ENCODE data around the gene COIL. TPM values are rescaled to one million over a fixed set of nuclear protein-coding genes. Genes with fewer than 3 reads are reported as not detected.
"Not testable (repeated sequence)": the region's sequence is repeated elsewhere in the genome, so short reads cannot be mapped to it uniquely, and the experiment has no call there.

COIL gene
- total RNA-seq, 1 donor from 2014 or later = 20.3 TPM

DNA sequence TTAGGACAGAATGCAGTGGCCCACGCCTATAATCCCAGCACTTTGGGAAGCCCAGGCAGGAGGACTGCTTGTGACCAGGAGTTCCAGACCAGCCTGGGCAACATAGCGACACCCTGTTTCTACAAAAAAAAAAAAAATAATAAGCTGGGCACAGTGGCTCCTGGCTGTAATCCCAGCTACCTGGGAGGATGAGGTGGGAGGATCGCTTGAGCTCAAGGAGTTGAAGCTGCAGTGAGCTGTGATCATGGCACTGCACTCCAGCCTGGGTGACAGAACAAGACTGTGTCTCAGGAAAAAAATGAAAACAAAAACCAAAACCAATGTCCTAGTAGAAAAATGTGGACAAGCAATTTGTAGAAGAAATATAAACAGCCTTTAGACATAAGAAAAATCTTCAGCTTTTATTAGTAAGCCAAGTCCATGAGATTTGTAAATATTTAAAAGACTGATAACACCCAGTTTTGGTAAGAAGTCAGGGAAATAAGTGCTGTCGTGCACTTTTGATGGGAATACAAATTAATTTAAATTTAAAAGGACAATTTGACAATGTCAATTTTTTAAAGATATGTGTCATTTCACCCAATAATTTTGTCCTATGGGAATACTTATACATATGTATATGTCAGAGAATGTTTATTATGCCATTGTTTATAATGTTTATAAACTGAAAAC is 28.2 kb upstream of the COIL start:
- Mint-ChIP-seq H3K27me3 (ENCODE audit: low read depth) (no peaks in the 10 kb centered on the region), H3K36me3 (ENCODE audit: low read depth) (peaks cover 8% of the 10 kb centered on the region), H3K27ac (no peak overlapping the region), H3K9me3 (no peaks in the 10 kb centered on the region), H3K4me1 (ENCODE audit: low read depth) (no peaks in the 10 kb centered on the region), H3K4me3 (ENCODE audit: low read depth) (no peak overlapping the region)
- intact Hi-C loops (cut with micrococcal nuclease) = no loop called here
- no peak for DNase-seq (ENCODE audit: low spot score)

DNA sequence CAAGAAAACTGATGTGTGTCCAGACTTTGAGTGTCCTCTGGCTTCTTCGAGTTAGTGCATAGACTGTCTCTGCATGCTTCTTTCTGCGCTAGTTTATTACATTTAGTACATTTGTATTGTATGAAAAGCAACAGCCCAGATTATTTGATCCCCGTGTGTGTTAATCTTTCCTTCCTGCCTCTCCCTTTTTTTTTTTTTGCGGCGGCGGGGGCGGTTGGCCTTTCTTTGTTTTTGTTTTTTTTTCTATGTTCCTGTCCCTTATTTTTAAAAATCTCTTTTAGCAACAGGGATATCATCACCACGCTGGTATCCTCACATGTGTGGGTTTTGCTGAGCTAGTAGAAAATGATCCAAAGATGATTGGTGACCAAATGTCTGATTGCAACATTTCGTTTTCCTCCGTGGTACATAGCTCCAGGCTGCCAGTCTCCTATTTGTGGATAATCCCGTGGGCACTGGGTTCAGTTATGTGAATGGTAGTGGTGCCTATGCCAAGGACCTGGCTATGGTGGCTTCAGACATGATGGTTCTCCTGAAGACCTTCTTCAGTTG is 26.5 kb upstream of the COIL start:
- Mint-ChIP-seq H3K27ac (no peak overlapping the region), H3K4me1 (ENCODE audit: low read depth) (no peaks in the 10 kb centered on the region), H3K27me3 (ENCODE audit: low read depth) (no peaks in the 10 kb centered on the region), H3K9me3 (no peaks in the 10 kb centered on the region), H3K36me3 (ENCODE audit: low read depth) (peaks cover 8% of the 10 kb centered on the region), H3K4me3 (ENCODE audit: low read depth) (no peak overlapping the region)
- DNase-seq (ENCODE audit: low spot score) = no peak
- intact Hi-C loops (cut with micrococcal nuclease) = no loop called here

DNA sequence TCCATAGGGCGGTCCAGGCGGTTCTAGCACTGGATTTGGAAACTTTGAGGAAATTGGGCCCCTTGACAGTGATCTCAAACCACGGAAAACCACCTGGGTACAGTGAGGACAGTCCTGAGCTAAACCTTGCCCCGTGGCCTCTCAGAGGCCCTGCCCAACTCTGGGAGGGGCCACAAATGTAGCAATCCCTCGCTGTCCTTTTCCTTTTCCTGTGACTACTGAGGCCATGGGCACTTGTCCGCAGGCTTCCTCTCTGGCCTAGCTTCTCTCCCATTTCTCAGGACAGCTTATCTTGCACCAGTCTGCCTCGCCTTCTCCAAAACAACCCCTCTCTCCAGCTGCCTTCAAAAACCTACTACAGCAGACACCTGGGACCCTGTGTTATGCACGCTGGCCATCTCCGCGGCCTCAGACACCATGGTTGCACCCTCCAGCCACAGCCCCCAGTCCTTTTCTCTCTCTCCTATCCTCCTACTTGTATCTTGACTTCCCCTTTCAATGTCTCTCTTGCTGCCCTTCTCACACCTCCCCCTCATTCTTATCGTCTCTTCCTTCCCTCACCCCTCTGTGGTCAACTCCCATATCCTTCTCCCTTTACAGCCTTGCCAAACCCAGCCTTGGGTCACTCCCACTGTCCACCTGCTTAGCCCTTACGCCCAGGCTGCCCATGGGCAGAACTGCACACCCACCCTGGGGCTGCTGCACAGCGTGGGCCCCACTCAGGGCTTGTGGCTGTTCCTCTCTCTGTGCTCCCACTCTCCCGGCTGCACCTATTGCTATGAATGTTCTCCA is 24.7 kb upstream of the COIL start:
- DNase-seq (ENCODE audit: low spot score) = no peak
- Mint-ChIP-seq H3K4me3 (ENCODE audit: low read depth) (no peak overlapping the region), H3K27me3 (ENCODE audit: low read depth) (no peaks in the 10 kb centered on the region), H3K36me3 (ENCODE audit: low read depth) (peaks cover 8% of the 10 kb centered on the region), H3K27ac (no peak overlapping the region), H3K4me1 (ENCODE audit: low read depth) (no peaks in the 10 kb centered on the region), H3K9me3 (no peaks in the 10 kb centered on the region)
- intact Hi-C loops (cut with micrococcal nuclease) = no loop called here

- intact Hi-C loops (cut with micrococcal nuclease) = no loop called here
- Mint-ChIP-seq H3K4me3 (ENCODE audit: low read depth) (no peak overlapping the region), H3K9me3 (no peaks in the 10 kb centered on the region), H3K4me1 (ENCODE audit: low read depth) (peaks cover 11% of the 10 kb centered on the region), H3K27me3 (ENCODE audit: low read depth) (no peaks in the 10 kb centered on the region), H3K27ac (no peak overlapping the region), H3K36me3 (ENCODE audit: low read depth) (peaks cover 8% of the 10 kb centered on the region)
- DNase-seq (ENCODE audit: low spot score) = no peak
Observed at GRCh38 chr17:56983366-56983765, 22.5 kb upstream of the COIL start.

GRCh38 chr17:56982312-56982711 is 21.5 kb upstream of the COIL start:
- peaks cover 15% of the 10 kb centered on the region for H3K4me1 Mint-ChIP-seq (ENCODE audit: low read depth)
- no peaks in the 10 kb centered on the region for H3K9me3 Mint-ChIP-seq
- H3K4me3 Mint-ChIP-seq (ENCODE audit: low read depth) = no peak overlapping the region
- no peak for DNase-seq (ENCODE audit: low spot score)
- peaks cover under 1% of the 10 kb centered on the region for H3K36me3 Mint-ChIP-seq (ENCODE audit: low read depth)
- intact Hi-C loops (cut with micrococcal nuclease) = no loop called here
- no peaks in the 10 kb centered on the region for H3K27me3 Mint-ChIP-seq (ENCODE audit: low read depth)
- no peak overlapping the region for H3K27ac Mint-ChIP-seq

- intact Hi-C loops (cut with micrococcal nuclease); H3K9me3 Mint-ChIP-seq; H3K27me3 Mint-ChIP-seq (ENCODE audit: low read depth); DNase-seq (ENCODE audit: low spot score); H3K36me3 Mint-ChIP-seq (ENCODE audit: low read depth); H3K27ac Mint-ChIP-seq; H3K4me3 Mint-ChIP-seq (ENCODE audit: low read depth): not testable (repeated sequence)
- H3K4me1 Mint-ChIP-seq (ENCODE audit: low read depth) = peaks cover 21% of the 10 kb centered on the region
Observed at GRCh38 chr17:56980526-56980925, 19.7 kb upstream of the COIL start.

GRCh38 chr17:56979091-56979480 is 18.2 kb upstream of the COIL start:
- Mint-ChIP-seq H3K4me3 (ENCODE audit: low read depth) (peak overlapping the region; percentile 81), H3K9me3 (no peaks in the 10 kb centered on the region), H3K4me1 (ENCODE audit: low read depth) (peaks cover 21% of the 10 kb centered on the region), H3K36me3 (ENCODE audit: low read depth) (no peaks in the 10 kb centered on the region), H3K27ac (peak overlapping the region; percentile 79), H3K27me3 (ENCODE audit: low read depth) (peaks cover 14% of the 10 kb centered on the region)
- DNase-seq (ENCODE audit: low spot score) = no peak
- intact Hi-C loops (cut with micrococcal nuclease) = loop anchor here (2.0 to 5.0 kb wide), 3 partner anchors 18 to 1028 kb away; partner anchors contain the start of genes COIL, SRSF1 and TRIM25

DNA sequence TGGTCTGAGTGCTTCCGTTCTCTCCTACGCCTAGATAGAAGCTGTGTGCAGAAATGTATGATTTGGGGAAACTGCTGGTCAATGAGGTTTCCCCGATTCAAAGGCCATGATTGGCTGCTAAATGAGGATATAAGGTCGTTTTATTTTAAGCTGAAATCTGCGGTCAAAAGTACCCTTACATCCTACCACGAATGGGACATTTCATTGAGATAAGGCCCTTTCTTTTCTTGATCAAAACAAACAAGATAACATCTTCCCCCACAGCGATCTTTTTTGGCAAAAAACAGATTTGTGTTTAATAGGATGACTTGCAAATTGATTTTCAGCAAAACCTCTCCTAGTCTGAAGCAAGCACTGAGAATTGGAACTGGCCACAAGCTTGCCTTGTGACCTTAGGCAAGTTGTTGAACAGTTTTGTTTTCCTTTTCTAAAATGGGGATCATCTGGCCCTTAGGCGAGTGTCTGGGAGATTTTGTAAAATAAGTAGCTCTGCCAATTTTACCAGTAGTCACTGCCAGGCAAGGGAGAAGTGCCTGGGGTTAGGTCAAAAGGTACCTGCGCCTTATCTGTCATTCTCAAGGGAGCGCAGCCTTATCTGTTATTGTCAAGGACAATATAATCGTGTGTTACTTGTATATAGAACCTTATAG is 17.7 kb upstream of the COIL start:
- Mint-ChIP-seq H3K4me3 (ENCODE audit: low read depth) (peak overlapping the region; percentile 81), H3K9me3 (no peaks in the 10 kb centered on the region), H3K27me3 (ENCODE audit: low read depth) (peaks cover 14% of the 10 kb centered on the region), H3K36me3 (ENCODE audit: low read depth) (no peaks in the 10 kb centered on the region), H3K4me1 (ENCODE audit: low read depth) (peaks cover 21% of the 10 kb centered on the region), H3K27ac (peak overlapping the region; percentile 79)
- intact Hi-C loops (cut with micrococcal nuclease) = loop anchor here (2.0 to 5.0 kb wide), 3 partner anchors 18 to 1029 kb away; partner anchors contain the start of genes COIL, SRSF1 and TRIM25
- no peak for DNase-seq (ENCODE audit: low spot score)

- no peaks in the 10 kb centered on the region for H3K9me3 Mint-ChIP-seq
- H3K27me3 Mint-ChIP-seq (ENCODE audit: low read depth) = peaks cover 18% of the 10 kb centered on the region
- peaks cover 21% of the 10 kb centered on the region for H3K4me1 Mint-ChIP-seq (ENCODE audit: low read depth)
- H3K36me3 Mint-ChIP-seq (ENCODE audit: low read depth) = no peaks in the 10 kb centered on the region
- H3K27ac Mint-ChIP-seq = peak within 1 kb of the TSS; percentile 79
- peak within 1 kb of the TSS; percentile 81 for H3K4me3 Mint-ChIP-seq (ENCODE audit: low read depth)
- intact Hi-C loops (cut with micrococcal nuclease) = loop anchor here (2.0 to 5.0 kb wide), 3 partner anchors 17 to 1029 kb away; partner anchors contain the start of genes COIL, SRSF1 and TRIM25
- peak; percentile 75 for DNase-seq (ENCODE audit: low spot score)
Observed at GRCh38 chr17:56977673-56978395, 17.0 kb upstream of the COIL start, which contains the start of gene SCPEP1. Gene SCPEP1 (plus strand): TSS chr17:56978131. CDS start chr17:56978160, 29 bp downstream.

DNA sequence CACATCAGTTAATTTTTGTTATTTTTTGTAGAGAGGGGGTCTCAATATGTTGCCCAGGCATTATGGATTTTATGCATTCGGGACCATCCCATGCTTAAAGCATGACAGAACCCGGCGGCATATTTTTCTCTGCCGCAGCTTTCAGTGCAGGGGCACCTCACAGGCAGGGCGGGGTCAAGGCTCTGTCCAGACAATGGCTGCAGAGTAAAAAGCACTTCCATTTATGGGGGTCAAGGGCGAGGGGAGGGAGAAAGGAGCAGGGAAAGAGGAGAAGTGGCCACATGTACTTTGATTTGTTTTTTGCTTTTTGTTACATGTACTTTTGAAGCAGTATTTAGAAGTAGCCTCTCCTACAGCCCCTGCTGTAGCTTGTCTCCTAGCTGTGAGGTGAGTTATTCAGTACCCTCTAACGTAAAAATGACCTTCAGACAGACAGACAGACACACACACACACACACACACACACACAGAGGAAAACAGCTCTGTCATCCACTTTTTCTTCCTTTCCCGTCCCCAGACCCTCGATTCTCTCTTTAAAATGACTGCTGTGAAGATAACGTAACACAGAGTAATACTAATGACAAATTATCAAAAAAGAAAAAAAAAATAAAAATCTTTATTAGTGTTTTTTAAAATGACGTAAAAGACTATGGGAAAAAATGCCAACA is 16.2 kb upstream of the COIL start:
- DNase-seq (ENCODE audit: low spot score) = no peak
- no peaks in the 10 kb centered on the region for H3K9me3 Mint-ChIP-seq
- H3K4me1 Mint-ChIP-seq (ENCODE audit: low read depth) = peaks cover 21% of the 10 kb centered on the region
- peak overlapping the region; percentile 62 for H3K4me3 Mint-ChIP-seq (ENCODE audit: low read depth)
- intact Hi-C loops (cut with micrococcal nuclease) = loop anchor here (5.0 kb wide), 2 partner anchors 65 to 1030 kb away; partner anchors contain the start of genes SRSF1 and TRIM25
- peaks cover 18% of the 10 kb centered on the region for H3K27me3 Mint-ChIP-seq (ENCODE audit: low read depth)
- no peaks in the 10 kb centered on the region for H3K36me3 Mint-ChIP-seq (ENCODE audit: low read depth)
- no peak overlapping the region for H3K27ac Mint-ChIP-seq

DNA sequence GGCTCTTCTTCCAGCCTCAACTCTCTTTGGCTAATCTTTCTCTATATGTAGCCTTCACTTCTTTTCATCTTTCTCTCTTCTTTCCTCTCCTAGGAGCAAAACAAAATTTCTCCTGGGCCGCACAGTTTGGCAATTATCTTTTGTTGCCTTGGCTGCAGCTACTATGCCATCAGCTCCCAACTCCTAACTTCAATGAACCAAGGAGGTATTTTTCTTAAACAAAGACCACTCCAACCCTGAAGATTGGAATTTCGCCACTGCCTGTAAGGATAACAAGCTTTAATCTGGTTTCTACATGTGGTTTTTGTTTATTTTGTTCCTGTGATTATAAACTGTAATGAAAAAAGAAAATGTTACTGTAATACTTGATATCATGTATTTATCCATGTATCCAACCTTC is 14.8 kb upstream of the COIL start:
- Mint-ChIP-seq H3K4me1 (ENCODE audit: low read depth) (peaks cover 21% of the 10 kb centered on the region), H3K27me3 (ENCODE audit: low read depth) (peaks cover 18% of the 10 kb centered on the region), H3K36me3 (ENCODE audit: low read depth) (no peaks in the 10 kb centered on the region), H3K27ac (no peak overlapping the region), H3K9me3 (no peaks in the 10 kb centered on the region), H3K4me3 (ENCODE audit: low read depth) (no peak overlapping the region)
- intact Hi-C loops (cut with micrococcal nuclease) = loop anchor here (5.0 kb wide), 2 partner anchors 63 to 1032 kb away; partner anchors contain the start of genes SRSF1 and TRIM25
- no peak for DNase-seq (ENCODE audit: low spot score)
